Fibroblast of lung (primary cell): ENCODE results near the gene LYL1.

Experiments
- EZH2 ChIP-seq: IDR thresholded peaks from 2 replicates; pipeline ENCODE4 v1.5.1; 2012; ENCODE audit warnings: low read length, control low read depth, mild to moderate bottlenecking; ENCODE audit errors: missing control alignments
- TF ChIP-seq, protein P1 (sequence below), 2 donors: IDR thresholded peaks in 1 of 2; conservative IDR thresholded peaks in 1 of 2; 1 replicate in 1 of 2; 2 replicates in 1 of 2; pipeline ENCODE4 v1.5.1; 2011 to 2012; ENCODE audit warnings: low read length in 2 of 2, control low read depth in 1 of 2, inconsistent platforms in 1 of 2, low read depth in 1 of 2, mild to moderate bottlenecking in 1 of 2

DNA sequence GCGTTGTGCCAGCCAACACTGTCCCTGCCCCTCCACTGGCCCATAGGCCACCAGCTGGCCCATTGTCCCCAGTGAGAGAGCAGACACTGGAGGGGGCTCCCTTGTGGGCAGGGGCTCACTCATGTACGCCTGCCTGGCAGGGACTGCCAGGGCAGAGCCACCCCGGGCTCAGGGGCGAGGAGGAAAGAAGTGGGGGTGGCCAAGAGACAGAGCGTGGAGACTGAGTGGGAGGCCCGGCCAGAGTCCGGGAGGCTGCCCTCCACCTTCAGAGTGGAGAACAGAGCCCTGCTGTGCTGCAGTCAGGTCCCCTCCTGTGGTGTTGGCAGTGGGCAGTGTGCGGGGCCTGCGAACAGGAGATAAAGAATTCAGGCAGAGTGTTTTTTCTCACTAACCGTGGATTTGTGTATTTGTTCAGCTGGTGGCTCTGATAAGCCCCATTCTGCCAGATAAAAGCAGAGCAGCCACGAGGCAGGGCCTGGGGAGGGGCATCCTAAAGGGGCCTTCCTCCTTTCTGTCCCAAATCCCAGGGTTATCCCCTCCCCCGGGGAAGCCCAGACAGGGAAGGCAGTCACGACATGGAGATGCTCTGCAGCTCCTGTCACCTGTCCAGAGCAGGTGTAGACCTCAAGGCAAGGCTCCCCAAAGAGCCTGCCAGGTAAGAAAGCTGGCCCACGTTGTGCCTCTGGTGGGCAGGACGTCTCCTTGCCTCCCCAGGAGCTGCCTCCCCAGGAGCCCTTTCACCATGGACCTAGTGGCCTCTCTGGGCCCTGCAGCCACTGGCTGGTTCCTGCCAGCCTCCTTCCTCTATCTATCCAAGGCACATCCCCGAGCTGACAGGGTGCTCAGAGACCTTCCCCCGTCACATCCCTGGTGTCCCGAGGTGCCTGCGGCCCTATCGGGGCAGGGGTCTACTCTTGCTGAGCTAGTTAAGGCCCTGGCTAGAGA, 33.0 kb downstream of the LYL1 start:
- TF ChIP-seq, protein P1, sequence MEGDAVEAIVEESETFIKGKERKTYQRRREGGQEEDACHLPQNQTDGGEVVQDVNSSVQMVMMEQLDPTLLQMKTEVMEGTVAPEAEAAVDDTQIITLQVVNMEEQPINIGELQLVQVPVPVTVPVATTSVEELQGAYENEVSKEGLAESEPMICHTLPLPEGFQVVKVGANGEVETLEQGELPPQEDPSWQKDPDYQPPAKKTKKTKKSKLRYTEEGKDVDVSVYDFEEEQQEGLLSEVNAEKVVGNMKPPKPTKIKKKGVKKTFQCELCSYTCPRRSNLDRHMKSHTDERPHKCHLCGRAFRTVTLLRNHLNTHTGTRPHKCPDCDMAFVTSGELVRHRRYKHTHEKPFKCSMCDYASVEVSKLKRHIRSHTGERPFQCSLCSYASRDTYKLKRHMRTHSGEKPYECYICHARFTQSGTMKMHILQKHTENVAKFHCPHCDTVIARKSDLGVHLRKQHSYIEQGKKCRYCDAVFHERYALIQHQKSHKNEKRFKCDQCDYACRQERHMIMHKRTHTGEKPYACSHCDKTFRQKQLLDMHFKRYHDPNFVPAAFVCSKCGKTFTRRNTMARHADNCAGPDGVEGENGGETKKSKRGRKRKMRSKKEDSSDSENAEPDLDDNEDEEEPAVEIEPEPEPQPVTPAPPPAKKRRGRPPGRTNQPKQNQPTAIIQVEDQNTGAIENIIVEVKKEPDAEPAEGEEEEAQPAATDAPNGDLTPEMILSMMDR (conservative IDR thresholded peaks at IDR 0.05 in 1 of 2, IDR thresholded peaks at IDR 0.05 in 1 of 2; ENCODE audit: low read depth in 1 of 2, low read length in 2 of 2) = no peak
- TF ChIP-seq EZH2 = no peak
